GM21515 (cell line): Measurements from ENCODE around the gene DNAJC30.

ENCODE experiments used
- ATAC-seq: cut with Tn5 transposase; IDR thresholded peaks from one replicate; pipeline ENCODE4 v1.9.1; 2021; ENCODE audit not compliant: unreplicated experiment

The DNAJC30 gene

DNA sequence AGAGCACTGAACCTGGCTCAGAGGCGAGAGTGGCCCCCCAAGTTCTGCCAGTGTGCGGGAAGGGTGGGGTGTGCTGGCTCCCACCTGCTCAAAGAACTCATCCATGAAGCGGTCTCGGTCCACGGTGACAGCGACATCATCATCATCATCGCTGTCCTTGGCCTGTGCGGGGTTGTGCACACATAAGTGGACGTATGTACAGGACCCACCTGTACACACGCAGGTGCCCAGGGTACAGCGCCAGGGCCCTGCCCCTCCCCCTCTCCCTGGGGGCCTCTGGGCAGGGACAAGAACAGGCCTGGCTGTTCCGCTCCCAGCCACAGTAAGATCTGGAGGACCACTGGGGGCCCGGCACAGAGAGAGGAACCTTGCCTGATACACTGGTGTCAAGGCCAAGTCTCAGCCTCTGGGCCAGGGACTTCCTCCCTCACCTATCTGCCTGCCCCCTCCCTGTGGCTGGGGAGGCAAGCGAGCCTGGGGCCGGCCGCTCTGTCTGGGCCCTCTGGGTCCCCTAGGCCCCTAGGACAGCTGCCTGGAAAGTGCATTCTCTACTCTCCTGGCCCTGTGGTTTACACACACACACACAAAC, 25.8 kb upstream of the DNAJC30 start:
- ATAC-seq, result no peak

DNA sequence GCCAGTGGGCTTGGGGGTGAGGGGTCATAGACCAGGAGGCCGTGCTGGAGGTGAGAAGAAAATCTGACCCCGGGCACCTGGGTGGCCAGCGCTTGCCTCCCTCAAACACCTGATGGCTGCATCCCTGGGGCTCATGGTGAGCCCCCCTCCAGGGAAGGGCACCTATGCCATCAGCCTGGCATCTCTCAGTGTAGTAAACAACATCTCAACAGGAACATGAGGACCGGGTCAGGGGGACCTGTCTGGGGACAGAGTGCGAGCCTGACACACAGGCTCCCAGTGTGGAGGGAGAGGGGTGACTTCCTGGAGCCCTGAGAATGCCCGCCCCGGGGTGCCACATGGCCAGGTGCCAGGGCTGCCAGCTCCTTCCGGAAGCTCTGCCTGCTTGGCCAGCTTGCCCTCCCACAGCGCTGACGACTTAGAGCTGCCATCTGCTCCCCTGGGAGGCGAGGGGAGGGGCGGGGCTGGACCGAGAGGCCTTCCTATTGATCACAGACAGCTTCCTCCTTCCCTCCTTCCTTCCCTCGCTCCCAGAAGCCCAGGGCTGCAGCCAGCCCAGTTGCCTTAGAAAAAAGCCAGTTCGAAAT, 23.9 kb upstream of the DNAJC30 start:
- no peak for ATAC-seq

DNA sequence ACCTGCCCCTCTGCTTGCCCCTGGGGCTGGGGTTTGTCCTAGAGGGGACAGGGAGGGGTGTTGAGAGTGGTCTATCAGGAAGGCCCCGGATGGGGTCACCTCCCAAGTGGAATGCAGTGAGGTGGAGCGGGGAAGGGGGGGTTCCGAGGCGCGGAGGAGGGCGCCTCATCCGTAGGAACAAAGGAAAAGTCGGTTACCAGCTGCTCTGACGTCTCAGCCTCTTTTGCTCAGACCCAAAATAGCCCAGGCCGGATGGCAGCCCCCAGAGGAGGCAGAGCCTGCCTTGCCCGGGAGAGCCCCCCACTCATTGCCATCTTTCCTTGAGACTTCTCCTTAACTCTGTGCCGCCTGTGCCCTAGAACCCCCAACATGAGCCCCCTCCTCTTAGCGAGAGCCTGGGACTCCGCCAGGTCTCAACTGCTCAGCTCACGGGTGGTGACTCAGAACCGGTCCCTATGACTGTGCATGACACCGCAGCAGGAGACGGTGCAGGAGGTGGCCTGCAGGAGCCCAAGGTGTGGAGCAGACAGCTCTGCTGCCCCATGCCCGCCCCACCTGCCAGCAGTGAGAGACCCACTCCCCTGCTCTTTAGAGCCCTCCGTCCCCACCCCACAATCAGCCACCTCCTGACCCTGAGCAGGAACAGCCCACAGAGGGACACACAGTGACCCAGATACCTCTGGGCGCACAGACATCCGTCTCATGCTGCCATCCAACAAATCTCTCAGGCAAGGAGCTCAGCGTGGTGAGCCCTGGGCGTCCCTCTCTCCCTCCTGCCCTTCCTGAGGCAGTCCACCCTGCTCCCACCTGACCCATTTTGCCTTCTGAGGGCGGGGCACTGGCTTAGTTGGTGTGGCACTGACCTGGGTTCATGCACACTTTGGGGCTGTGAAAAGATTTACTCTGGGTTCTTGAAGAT, 23.1 kb upstream of the DNAJC30 start:
- no peak for ATAC-seq

DNA sequence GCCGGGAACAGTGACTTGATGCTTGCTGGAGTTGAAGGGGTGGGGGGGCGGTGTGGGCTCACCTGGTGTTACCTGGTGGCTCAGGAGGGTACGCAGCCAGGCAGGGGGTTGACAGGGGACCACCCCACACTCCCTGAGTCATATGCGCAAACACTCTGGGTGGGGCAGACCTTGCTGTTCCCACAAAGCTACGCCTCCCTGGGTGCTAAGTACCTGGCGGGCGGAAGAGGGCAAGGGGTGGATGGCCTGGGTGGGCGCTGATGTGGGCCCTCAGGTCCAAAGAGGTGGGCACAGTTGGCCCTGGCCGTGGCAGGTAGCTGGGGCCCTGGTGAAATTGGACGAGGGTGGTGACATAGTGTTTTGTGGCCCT, 22.3 kb upstream of the DNAJC30 start:
- ATAC-seq, result no peak

- ATAC-seq, result no peak
Observed at GRCh38 chr7:73704640-73705550, 21.6 kb upstream of the DNAJC30 start.

DNA sequence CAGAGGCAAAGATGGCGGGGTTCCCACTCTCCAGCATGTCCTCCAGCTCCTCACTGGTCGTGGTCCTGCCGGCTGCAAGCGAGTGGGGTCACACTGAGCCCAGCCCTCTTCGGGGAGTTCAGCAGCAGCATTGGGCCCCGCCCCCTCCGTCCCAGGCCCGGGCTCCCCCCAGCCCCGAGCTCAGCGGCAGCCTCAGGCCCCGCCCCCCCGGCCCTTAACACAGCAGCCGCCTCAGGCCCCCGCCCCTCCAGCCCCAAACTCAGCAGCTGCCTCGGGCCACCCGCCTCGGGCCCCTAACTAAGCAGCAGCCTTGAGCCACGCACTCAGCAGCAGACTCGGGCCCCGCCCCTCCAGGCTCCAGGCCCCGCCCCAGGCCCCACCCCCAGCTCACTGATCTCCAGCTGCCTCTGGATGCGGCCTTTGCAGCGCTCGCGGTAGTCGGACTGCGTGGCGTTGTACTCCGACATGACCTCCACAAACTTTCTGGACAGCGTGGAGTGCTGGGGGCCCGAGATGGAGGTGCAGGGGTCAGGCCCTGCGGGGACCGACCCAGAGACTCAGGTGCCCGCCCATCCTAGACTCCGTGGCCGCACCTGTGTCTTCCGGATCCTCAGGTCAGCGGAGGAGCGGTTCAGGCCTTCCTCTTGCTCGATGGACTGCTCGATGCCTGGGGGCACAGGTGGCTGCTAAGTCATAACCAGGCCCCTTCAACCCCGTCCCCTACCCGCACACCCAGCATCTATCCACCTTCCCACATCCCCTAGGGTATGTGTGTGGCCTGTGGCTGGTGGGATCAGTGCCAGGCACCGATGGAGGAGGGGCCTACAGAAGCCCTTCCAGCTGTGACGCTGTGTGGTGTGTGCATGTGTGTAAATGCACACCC, 20.7 kb upstream of the DNAJC30 start:
- no peak for ATAC-seq

- no peak for ATAC-seq
Observed at GRCh38 chr7:73703225-73703624, 20.0 kb upstream of the DNAJC30 start.

DNA sequence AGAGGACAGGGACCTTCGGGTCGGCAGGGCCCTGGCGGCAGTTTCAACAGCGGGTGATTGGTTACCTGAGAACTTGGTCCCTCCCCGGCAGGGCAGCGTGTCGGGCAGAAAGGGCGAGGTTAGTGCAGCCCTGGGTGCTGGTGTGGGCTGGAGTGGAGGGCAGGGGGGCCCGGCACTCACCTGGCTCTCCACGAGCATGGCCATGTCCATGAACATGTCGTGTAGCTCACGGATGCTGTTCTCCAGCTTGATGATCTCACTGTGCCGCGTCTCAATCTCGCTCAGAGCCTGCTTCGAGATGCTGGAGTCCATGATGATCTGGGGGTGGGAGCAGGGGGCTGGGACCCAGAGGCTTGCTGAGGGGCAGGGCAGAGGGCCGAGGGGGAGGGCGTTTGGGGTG, 19.4 kb upstream of the DNAJC30 start:
- ATAC-seq, result no peak

- ATAC-seq, result no peak
Observed at GRCh38 chr7:73702226-73702625, 19.0 kb upstream of the DNAJC30 start.

GRCh38 chr7:73701357-73701995, 18.2 kb upstream of the DNAJC30 start:
- no peak for ATAC-seq

DNA sequence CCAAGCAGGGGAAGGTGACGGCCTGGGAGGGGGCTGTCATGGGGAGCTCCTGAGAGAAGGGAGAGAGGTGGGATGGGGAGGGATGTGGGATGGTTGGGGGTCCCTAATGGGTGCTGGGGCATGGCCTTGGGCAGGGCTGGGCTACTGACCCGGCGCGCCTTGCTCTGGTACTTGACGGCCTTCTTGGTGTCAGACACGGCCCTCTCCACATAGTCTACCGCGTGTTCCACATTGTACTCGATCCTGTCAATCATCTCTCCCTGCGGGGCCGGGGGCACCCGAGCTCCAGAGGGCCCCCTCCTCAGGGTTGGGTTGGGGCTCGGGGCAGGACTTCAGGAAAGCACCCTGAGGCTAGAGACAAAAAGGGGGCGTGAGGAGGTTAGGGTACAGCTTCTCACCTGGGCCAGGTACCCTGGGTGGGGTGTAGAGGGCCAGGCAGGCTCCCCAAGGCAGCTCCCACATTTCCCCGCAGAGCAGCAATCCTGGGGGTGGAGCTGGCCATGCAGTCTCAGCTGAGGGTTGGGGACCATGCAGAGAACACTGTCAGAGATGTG, 17.4 kb upstream of the DNAJC30 start:
- no peak for ATAC-seq

GRCh38 chr7:73700069-73700423, 16.8 kb upstream of the DNAJC30 start:
- ATAC-seq, result no peak

DNA sequence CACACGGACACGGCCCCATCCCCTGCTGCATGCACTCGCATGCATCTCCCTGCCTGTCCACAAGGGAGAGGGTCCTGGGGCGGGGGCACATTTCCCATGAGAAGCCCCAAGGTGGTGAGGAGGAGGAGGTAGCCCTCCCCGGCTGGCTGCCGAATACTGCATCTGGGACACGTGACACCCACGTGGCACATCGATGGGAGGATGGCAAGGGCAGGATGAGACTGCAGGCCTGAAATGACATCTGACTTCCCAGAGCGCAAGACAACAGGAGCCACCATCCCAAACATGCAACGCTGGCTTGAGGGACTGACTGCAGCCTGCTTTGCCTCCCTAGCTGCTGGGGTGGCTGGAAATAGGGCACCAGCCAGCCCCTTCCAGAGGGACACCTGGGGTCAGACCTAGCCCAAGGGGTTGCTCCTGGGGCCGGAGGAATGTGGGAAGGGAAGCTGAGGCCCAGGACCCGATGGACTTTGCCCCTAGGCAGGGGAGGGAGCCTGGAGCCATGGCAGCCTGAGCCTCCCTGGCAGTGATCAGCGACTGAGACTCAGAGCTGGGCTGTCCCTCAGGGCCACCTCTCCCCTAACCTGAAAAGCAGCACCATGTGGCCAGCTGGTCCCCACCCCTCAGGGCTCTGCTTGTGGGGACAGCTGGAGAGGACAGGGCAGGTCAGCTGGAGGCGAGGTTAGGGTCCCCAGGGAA, 16.3 kb upstream of the DNAJC30 start:
- no peak for ATAC-seq

DNA sequence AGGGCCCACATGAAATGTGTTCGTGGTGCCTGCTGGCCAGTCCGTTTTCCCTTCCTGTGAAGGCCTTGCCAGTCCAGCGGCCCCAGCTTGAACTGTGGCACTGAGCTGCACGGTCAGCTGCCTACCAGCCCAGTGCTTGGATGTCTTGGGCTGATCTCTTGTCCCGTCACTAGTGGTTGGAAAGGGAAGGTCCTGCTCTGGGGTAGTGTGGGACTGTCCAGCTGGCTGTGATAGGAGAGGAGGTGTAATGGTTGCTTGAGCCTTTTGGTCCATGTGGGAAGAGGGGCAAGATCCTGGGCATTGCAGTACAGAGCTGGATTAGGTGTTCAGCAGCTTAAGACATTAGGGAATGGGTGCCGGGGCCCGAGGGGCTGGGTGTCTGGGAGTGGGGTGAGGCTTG, 15.2 kb upstream of the DNAJC30 start:
- no peak for ATAC-seq

- no peak for ATAC-seq
Observed at GRCh38 chr7:73696372-73696771, 13.1 kb upstream of the DNAJC30 start.

DNA sequence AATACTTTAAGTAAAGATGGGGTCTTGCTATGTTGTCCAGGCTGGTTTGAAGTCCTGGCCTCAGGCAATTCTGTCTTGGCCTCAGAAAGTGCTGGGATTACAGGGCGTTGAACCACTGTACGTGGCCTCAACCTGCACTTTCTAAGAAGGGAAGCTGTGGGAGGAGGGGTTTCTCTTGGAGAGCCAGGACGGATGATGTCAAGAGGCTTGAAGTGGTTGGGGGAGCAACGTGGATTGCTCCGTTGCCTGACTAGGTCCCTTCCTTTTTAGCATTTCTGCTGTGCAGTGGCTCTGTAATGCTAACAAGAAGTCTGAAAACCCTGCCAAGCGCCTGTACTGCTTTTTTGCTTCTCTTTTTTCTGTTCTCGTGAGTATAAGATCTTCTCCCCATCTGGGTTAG, 7.4 kb upstream of the DNAJC30 start:
- no peak for ATAC-seq

DNA sequence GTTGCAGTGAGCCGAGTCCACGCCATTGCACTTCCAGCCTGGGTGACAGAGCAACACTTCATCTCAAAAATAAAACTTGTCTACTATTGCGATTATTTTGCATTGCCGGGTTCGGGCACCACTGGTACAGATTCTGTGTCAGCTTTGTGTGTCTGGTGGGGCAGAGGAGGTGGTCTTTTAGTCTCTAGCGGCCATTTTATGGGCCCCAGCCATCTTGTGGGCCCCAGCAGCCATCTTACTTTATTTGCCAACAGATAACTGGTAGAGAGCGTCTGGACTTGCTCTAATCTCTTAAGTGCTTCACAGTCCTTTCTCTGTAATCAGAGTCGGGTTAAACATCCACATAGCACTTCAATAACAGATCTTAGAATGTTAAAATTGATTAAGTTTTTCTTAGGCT, 5.0 kb upstream of the DNAJC30 start:
- ATAC-seq, result no peak

GRCh38 chr7:73685311-73685710, 2.1 kb upstream of the DNAJC30 start:
- ATAC-seq, result no peak
